Uterus (tissue), 4 donors: ENCODE data around the gene ARHGEF10L. TPM values are rescaled to one million over a fixed set of nuclear protein-coding genes. Genes with fewer than 3 reads are reported as not detected.

Source experiments
- DNase-seq, 2 donors: peaks; one replicate each; pipeline ENCODE4 v3.0.0-alpha.2; 2019 to 2020
- H3K27ac ChIP-seq, 2 donors: fragments of 200-600 bp; sonication (generic); 1 replicate in 1 of 2; 2 replicates in 1 of 2; pipeline ENCODE4 v1.5.1; 2016 to 2018
- H3K27me3 ChIP-seq, 2 donors: fragments of 200-600 bp; sonication (generic); one replicate each; pipeline ENCODE4 v1.5.1; 2018 to 2019; ENCODE audit warnings: control low read depth in 1 of 2
- H3K36me3 ChIP-seq, 2 donors: fragments of 200-600 bp; sonication (generic); one replicate each; pipeline ENCODE4 v1.5.1; 2019; ENCODE audit warnings: control low read depth in 1 of 2
- H3K4me1 ChIP-seq, 2 donors: fragments of 200-600 bp; sonication (generic); one replicate each; pipeline ENCODE4 v1.5.1; 2018 to 2019; ENCODE audit warnings: control low read depth in 1 of 2
- H3K4me3 ChIP-seq, 2 donors: fragments of 200-600 bp; sonication (generic); 1 replicate in 1 of 2; 2 replicates in 1 of 2; pipeline ENCODE4 v1.5.1; 2018 to 2019; ENCODE audit warnings: mild to moderate bottlenecking in 1 of 2
- H3K9me3 ChIP-seq, 2 donors: fragments of 200-600 bp; sonication (generic); one replicate each; pipeline ENCODE4 v1.5.1; 2019; ENCODE audit warnings: control low read depth in 1 of 2
- POLR2A ChIP-seq, 2 donors: fragments of 450-650 bp; IDR thresholded peaks; one replicate each; pipeline ENCODE4 v1.6.1; 2016; ENCODE audit warnings: antibody characterized with exemption in 2 of 2, mild to moderate bottlenecking in 1 of 2, moderate library complexity in 1 of 2
- intact Hi-C: fragments of 100-400 bp; cut with DNase I; formaldehyde crosslinking; loops from one replicate; pipeline ENCODE4 v1.15.1; 2023; ENCODE audit warnings: low total_unique reads
- total RNA-seq, 4 donors: library from RNA; depleted of rRNA in 3 of 4; stranded (reverse); fragments of >200 nt in 3 of 4; gene quantifications; one replicate each; pipeline versions ENCODE4 v1.1.0 to v1.2.4, GENCODE V29; 2014 to 2023
- TF ChIP-seq, protein P1 (sequence below), 4 experiments: fragments of 200-600 bp in 2 of 4; fragments of 450-650 bp in 2 of 4; sonication (generic) in 2 of 4; IDR thresholded peaks; one replicate each; pipeline ENCODE4 v1.5.1; 2016 to 2019; ENCODE audit warnings: antibody characterized with exemption in 4 of 4, mild to moderate bottlenecking in 2 of 4, moderate library complexity in 1 of 4
- donor health status: DM: yes; HTN: yes; CAD: no.

Gene ARHGEF10L
- total RNA-seq, 4 donors from 2014 or later, result 5.6 to 61.9 (median 19.1) TPM

DNA sequence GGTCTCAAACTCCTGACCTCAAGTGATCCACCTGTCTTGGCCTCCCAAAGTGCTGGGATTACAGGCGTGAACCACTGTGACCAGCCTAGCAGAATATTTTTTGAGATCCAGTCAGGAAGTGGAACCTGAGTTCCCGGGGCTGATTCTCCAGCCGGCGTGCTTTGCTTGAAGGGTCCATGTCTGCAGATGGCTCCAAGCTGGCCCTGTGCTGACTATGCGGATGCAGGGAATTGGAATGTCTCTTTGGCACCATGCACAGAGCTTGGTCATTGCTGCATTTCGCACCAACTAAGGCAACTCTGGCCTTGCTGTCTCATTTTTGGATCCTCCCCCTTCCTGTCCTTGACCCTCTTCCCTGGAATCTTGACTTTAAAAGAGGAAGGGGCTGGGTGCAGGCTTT is 28.1 kb downstream of the ARHGEF10L start:
- intact Hi-C loops, result no loop called here
- Histone ChIP-seq H3K4me1 (peaks cover 7 to 32% of the 10 kb centered on the region in 2 donors), H3K27me3 (no peaks in the 10 kb centered on the region), H3K9me3 (no peaks in the 10 kb centered on the region), H3K36me3 (no peaks in the 10 kb centered on the region), H3K4me3 (no peak overlapping the region), H3K27ac (peak overlapping the region; percentile 92 to 99)
- DNase-seq, result peak; percentile 52 to 60
- TF ChIP-seq POLR2A (IDR thresholded peaks at IDR 0.05), result no peak
- TF ChIP-seq, protein P1, sequence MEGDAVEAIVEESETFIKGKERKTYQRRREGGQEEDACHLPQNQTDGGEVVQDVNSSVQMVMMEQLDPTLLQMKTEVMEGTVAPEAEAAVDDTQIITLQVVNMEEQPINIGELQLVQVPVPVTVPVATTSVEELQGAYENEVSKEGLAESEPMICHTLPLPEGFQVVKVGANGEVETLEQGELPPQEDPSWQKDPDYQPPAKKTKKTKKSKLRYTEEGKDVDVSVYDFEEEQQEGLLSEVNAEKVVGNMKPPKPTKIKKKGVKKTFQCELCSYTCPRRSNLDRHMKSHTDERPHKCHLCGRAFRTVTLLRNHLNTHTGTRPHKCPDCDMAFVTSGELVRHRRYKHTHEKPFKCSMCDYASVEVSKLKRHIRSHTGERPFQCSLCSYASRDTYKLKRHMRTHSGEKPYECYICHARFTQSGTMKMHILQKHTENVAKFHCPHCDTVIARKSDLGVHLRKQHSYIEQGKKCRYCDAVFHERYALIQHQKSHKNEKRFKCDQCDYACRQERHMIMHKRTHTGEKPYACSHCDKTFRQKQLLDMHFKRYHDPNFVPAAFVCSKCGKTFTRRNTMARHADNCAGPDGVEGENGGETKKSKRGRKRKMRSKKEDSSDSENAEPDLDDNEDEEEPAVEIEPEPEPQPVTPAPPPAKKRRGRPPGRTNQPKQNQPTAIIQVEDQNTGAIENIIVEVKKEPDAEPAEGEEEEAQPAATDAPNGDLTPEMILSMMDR (IDR thresholded peaks at IDR 0.05), result no peak

DNA sequence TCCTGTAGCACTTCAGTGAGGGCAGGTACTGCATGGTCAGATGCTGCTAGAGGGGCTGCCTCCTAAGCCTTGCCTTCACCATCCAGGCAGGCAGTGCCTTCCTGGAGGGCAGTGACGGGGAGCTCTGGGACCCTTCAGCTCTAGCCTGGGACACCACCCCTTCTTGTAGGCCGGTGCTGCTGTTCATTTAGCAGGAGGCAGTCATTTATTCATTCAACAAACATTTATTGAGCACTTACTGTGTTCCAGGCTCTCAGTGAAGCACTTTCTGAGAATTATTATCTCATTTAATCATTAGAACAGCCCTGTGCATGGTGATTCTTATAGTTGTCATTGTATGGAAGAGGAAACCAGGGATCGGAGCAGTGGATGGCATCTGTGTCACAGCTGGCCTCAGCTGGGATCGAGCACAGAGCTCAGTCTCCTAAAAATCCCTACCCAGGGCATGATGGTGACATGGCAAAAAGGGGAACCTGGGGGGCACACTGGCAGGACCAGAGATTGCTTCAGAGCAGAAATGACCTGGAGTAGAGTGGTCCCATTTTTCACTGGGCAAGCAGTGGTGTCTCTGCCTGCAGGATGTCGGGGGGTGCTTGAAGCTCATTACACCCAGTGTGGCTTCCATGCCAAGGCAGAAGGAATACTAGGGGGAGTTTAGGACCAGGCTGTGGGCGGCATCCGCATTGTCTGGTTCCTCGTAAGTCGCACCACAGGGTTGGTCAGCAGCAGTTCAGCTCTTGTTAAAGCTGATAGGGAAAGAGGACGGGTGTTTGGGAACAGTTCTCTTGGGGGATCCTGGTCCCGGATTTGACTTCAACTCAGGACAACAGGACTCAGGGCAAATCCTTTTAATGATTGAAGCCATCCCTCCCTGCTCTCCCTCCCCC is 28.8 kb downstream of the ARHGEF10L start:
- Histone ChIP-seq H3K27me3 (no peaks in the 10 kb centered on the region), H3K4me3 (no peak overlapping the region), H3K4me1 (peaks cover 7 to 33% of the 10 kb centered on the region in 2 donors), H3K9me3 (no peaks in the 10 kb centered on the region), H3K27ac (peak overlapping the region; percentile 92 to 99), H3K36me3 (no peaks in the 10 kb centered on the region)
- no peak for DNase-seq
- intact Hi-C loops, result no loop called here
- no peak for TF ChIP-seq POLR2A (IDR thresholded peaks at IDR 0.05)
- TF ChIP-seq, protein P1 (IDR thresholded peaks at IDR 0.05), result no peak

DNA sequence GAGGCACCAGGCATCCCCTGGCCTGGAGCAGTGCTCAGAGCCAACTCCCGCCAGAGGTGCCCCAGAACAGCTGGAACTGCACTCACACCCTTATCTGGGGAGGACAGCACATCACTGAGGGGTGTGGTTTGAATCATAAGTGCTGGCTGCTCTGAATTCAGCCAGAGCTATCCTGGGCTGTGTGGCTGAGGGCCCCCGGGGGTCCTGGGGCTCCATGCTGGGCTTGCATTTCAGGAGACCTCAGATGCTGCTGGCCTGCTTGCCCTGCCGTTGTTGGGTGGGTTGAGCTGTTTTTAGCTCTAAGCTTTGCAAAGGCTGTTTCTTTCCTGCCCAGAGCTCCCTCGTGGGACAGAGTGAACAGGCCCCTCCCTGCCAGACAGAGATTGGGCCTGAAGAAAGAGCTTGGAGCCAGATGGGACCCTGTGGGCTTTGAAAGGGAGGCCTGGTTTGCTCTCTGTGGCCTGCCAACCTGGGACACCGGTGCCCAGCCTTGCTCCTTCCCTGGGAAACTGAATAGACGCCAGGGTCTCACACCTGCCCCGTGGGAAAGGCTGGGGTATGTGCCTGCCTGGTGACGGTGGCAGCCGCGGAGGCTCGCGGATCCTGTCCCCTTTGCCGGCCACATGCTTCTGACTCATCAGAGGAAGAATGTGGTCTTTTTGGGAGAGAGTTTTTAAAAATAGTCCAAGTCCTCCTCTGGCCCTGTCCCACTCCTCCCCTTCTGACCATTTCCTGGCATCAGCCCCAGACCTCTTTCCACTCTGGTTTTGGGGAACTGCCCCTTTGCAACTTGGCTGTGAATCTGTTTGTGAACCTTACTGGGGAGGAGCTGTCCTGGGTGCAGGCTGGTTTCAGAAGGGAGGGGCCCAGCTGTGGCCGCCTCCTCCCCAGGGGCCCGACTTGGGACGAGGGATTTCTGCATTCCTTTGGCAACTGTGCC is 30.0 kb downstream of the ARHGEF10L start:
- no peak overlapping the region for H3K4me3 ChIP-seq

DNA sequence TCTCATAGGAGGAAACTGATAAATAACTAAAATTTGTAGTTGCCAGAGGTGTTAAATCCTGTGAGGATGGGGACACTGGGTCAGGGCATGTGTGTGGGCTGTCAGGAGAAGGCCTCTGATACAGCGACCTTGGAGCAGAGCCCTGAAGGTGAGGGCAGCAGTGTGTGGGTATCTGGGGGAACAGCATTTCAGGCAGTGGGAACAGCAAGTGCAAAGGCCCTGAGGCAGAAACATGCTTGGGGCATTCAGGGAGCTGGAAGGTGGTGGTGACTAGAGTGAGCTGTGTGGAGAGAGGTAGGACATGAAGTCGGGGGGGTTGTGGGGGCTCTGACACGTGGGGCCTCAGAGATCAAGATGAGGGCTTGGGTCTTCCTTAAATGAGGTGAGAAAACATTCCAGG is 30.7 kb downstream of the ARHGEF10L start:
- Histone ChIP-seq H3K27me3 (no peaks in the 10 kb centered on the region), H3K9me3 (no peaks in the 10 kb centered on the region), H3K36me3 (no peaks in the 10 kb centered on the region), H3K4me1 (peaks cover 7 to 34% of the 10 kb centered on the region in 2 donors), H3K27ac (peak overlapping the region; percentile 92 to 99), H3K4me3 (no peak overlapping the region)
- intact Hi-C loops, result no loop called here
- TF ChIP-seq, protein P1 (IDR thresholded peaks at IDR 0.05), result no peak
- no peak for TF ChIP-seq POLR2A (IDR thresholded peaks at IDR 0.05)
- DNase-seq, result no peak

More for the DNA sequence above, 30.0 kb downstream of the ARHGEF10L start:
- Histone ChIP-seq H3K4me1 (peaks cover 7 to 38% of the 10 kb centered on the region in 2 donors), H3K9me3 (no peaks in the 10 kb centered on the region), H3K27me3 (no peaks in the 10 kb centered on the region), H3K36me3 (no peaks in the 10 kb centered on the region), H3K27ac (peak overlapping the region; percentile 92 to 99)
- TF ChIP-seq, protein P1 (IDR thresholded peaks at IDR 0.05), result peak in 1 of 4 experiments; percentile 7
- TF ChIP-seq POLR2A (IDR thresholded peaks at IDR 0.05), result peak in 1 of 2 donors; percentile 26
- intact Hi-C loops, result no loop called here
- DNase-seq, result peak; percentile 89
